K562 treated with DMSO at 1 percent for 4 hours (cell line): ENCODE results near the gene SLBP. TPM values are rescaled to one million over a fixed set of nuclear protein-coding genes. Genes with fewer than 3 reads are reported as not detected.

Experiments
- total RNA-seq: library from RNA; unstranded; fragments of 300-600 nt; gene quantifications from 2 replicates; pipeline ENCODE4 v1.2.3, GENCODE V29; 2022; ENCODE audit not compliant: insufficient read depth

Gene SLBP
- total RNA-seq, result 121 and 125 TPM in 2 replicates

GRCh38 chr4:1712216-1713002, at the start of gene SLBP:
Gene SLBP (minus strand): TSS chr4:1712319. CDS start chr4:1712188, 131 bp downstream.

GRCh38 chr4:1721003-1721665, 9.0 kb upstream of the SLBP start, which contains the start of the genes TACC3 and TMEM129:
Gene TACC3 (plus strand): TSS chr4:1721521. CDS start chr4:1723422, 1,901 bp downstream.
Gene TMEM129 (minus strand): TSS chr4:1721323. CDS start chr4:1720837, 486 bp downstream.

DNA sequence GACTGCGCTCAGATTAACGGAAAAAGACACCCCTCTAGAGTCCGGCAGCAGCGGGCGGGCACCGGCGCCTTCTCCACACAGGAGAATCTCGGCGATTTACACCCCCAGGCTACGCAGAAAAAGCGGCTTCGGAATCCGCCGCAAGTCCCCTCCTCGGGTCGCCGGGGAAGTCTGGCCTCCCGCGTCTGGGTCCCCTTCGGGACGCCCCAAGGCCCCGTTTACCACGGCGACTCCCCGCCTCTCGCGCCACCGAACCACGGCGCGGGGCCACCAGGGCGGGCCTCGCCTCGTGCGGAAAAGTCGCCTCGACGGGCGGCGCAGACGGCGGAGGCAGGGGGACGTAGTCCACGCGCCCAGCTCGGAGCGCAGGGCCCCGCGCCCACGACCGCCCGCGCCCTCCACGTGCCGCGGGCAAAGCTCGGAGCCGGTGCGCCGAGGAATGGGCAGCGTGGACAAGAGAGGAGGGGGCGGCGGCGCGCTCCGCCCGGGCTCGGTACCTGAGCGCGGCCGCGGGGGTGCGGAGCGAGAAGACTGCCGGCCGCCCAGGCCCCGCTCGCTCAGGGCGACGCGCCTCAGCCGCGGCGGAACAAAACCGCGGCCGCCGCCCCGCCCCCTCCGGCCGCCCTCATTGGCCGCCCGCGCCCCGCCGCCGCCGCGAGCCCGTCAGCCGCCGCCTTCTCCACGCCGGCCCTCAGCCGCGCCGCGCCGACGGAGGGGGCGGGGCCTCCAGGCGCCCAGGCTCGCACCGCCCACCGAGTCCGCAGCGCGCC, 28.2 kb downstream of the SLBP start, which contains the start of gene FAM53A:
TSS of gene FAM53A (minus strand) at position 578 of the 770 bp plus-strand sequence. CDS start 15,572 bp downstream, outside the sequence.

Other genes with a start within 250 kb of the SLBP start
- 1.4 and 4.2 TPM in 2 replicates for gene FAM53A, start 28.0 kb downstream of the SLBP start, total RNA-seq
- gene TMEM129, start 9.0 kb upstream of the SLBP start, total RNA-seq, result 45.9 and 52.7 TPM in 2 replicates
- gene TACC3, start 9.2 kb upstream of the SLBP start, total RNA-seq, result 82.0 and 95.3 TPM in 2 replicates
- 9.9 and 11.4 TPM in 2 replicates for gene FGFR3, start 81.0 kb upstream of the SLBP start, total RNA-seq
- 15.1 and 20.1 TPM in 2 replicates for gene LETM1, start 143.8 kb upstream of the SLBP start, total RNA-seq
- gene NSD2, start 159.1 kb upstream of the SLBP start, total RNA-seq, result 48.3 and 51.0 TPM in 2 replicates